Stimulated activated CD4-positive, alpha-beta T cell treated with anti-CD3 and anti-CD28 coated beads, Interleukin-12 subunit alpha, Interleukin-12 subunit beta, amount 100 ng/mL, for 4 hours (primary cell): ENCODE measurements around the gene NINJ1.

Source experiments
- DNase-seq: peaks from one replicate; pipeline ENCODE4 v3.0.0-alpha.2; 2020

Gene NINJ1

DNA sequence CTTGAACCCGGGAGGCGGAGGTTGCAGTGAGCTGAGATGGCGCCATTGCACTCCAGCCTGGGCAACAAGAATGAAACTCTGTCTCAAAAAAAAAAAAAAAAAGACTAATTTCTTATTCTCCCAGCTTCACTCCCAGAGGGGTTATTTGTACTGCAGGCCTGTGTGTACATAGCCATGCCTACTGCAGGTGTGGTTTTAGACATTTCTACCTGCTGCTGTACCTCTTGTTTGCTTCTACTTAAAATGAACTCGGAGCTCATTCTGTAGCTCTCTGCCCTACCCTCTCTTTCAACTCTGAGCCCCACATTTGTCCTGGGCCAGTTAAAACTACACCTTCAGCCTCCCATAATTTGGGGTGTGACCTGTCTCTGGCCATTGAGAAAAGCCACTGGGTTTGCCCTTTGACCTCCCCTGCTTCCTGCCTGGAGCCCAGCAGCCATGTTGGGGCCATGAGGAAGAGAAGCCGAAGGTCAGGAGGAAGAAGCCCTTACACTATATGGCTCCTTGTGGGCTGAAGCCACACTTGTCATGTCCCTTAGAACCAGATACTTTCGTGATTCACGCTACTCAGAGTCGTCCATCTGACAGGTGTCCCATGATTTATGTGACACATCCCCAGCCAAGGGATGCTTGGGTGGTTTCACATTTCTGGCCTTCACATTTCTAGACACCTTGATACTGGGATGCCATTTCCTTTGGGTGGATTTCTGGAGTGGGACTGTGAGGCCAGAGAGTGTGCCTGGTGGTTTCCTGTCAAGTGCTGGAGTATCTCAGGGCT lies 47.4 kb downstream of the NINJ1 start:
- no peak for DNase-seq

DNA sequence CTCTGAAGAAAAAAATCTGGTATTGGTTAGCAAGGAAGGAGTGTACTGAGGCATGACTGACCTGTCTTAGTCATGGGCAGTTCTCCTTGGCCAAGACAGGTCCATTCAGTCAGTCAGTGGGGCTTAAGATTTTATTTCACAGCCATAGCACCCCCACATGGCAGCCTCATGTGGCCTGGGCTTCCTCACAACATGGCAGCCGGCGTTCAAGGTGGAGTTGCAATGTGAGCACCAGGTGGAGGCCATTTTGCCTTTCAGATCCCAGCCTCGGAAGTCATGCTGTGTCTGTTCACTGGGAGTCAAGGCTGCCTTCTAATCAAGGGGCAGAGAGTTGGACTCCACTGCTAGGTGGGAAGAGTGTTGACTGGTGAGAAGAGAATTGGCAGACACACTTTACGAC lies 48.4 kb downstream of the NINJ1 start:
- no peak for DNase-seq

- no peak for DNase-seq
These were observed 49.6 kb downstream of the NINJ1 start for GRCh38 chr9:93084471-93084881.

DNA sequence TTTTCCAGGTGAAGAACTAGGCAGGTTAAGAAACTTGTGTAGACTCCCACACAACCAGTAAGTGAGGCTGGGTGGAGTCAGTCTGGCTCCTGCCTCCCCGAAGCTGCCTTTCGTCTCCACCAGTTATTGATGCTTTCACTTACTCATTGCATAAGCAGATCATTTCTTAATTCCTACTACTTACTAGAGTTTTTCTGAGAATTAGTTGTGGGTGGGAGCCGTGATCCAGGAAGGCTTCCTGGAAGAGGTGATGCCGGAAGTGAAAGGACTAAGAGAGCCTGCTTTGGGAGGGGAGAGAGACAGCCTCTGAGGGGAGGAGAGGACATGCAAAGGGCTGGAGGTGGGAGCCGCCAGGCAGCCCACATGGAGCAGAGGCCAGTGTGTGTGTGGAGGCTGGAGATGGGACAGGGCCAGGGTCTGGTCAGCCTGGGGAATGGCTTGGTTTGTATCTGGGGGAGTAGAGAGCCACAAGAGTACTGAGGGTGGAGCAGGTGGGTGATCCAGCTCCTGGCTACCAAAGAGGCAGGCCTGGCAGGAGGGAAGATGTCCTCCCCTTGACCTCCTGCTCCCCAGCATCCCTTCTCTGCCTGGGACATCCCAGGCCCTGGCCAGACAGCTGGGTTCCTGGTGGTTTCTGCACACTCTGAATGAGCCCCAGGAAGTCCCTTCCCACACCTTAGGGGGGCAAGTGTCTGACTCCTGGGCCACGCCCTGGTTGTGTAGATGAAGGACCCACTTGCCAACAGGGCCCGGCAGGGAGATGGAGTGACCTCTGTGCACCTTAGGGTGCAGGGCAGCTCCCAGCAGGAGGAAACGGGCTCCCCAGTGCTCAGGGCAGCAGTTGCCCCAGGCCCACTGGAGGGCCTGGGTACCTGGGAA lies 50.2 kb downstream of the NINJ1 start:
- no peak for DNase-seq

- no peak for DNase-seq
These were observed 51.1 kb downstream of the NINJ1 start for GRCh38 chr9:93082841-93083411.

- no peak for DNase-seq
These were observed 52.1 kb downstream of the NINJ1 start for GRCh38 chr9:93081931-93082330.

DNA sequence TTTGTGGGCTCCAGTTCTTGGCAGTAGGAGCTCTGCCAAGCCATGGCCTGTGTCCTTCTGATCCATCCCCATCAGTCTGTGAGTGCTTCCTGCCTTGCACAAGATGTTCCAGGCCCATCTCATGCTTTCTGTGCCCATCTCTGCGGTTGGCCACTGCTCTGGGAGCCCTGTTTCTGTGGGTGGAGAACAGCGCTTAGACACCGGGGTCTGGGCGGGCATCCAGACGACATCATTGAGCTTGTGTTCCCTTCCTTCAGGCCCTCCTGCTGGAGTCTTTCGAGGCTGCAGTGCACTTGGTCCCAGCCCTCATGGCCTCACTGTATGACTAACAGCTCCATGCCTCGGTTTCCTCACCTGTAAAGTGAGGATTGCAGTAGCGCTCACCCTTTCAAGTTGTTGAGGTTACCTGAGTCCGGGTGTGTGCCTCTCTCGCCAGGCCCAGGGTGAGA lies 52.9 kb downstream of the NINJ1 start:
- no peak for DNase-seq

DNA sequence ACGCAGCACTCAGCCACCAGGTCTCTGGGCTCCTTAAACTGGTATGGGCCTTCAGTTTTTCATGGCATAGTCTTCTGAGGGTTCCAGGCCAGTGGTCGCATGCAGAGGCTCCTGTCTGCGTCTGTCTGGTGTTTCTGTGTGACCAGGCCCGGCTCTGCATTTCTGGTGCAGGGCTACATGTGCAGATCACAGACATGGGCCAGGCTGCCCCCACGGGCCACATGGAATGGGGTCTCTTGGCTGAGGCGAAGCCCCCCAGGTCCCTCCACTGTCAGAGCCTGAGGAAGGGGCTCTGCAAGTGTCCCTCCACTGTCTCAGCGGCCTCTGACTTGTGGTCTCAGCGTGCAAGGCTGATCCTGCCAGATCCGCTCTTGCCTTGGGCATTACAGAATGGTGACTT lies 53.6 kb downstream of the NINJ1 start:
- no peak for DNase-seq

GRCh38 chr9:93079371-93079770 lies 54.7 kb downstream of the NINJ1 start:
- no peak for DNase-seq

GRCh38 chr9:93077811-93078210 lies 56.2 kb downstream of the NINJ1 start:
- DNase-seq: no peak

GRCh38 chr9:93077367-93077766 lies 56.7 kb downstream of the NINJ1 start:
- DNase-seq: no peak

DNA sequence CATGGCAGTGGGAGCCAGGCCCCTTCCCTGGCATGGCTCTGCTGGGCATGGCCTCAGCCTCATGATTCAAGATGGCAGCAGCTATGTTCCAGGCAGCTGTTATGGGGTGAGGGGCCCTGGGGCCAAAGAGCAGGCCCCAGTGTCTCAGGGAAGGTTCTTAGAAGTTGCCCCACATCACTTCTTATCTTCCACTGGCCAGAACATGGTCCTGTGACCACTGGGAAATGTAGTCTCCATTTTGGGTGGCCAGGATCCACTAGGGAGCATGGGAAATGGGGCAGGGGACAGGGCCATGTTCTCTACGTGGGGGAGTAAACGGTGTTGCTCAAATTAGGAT lies 57.3 kb downstream of the NINJ1 start:
- DNase-seq: no peak

GRCh38 chr9:93076101-93076791 lies 57.8 kb downstream of the NINJ1 start:
- no peak for DNase-seq

DNA sequence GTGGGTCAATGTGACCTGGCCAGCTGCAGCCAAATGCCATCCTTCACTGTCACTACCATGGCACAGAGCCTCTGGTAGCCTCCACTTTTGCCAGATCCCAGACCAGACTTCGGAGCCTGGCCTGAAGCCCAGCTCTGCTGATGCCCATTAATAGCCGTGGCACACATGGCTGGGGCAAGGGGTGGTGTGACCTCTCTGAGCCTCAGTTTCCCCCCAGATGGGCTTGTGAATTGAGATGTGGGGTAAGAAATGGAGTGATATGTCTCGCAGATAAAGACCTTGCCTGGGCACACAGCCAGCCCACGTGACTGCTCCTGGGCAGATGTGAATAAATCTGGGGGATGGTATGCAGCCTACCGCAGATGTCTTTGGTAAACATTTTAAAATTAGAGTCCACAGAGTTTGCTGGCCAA lies 61.7 kb downstream of the NINJ1 start:
- DNase-seq: no peak
